ENCODE measurements around the gene GXYLT2. TPM values are rescaled to one million over a fixed set of nuclear protein-coding genes. Genes with fewer than 3 reads are reported as not detected.
A peak's percentile ranks its signal among the peaks of the same experiment; 100 is the strongest.

Gene GXYLT2
- total and polyA plus RNA-seq, 10 of the 15 experiments (the other 5 are each of a cell fraction or from before 2014, with no cell fraction given): 0.27 to 2.6 (median 0.78) TPM

DNA sequence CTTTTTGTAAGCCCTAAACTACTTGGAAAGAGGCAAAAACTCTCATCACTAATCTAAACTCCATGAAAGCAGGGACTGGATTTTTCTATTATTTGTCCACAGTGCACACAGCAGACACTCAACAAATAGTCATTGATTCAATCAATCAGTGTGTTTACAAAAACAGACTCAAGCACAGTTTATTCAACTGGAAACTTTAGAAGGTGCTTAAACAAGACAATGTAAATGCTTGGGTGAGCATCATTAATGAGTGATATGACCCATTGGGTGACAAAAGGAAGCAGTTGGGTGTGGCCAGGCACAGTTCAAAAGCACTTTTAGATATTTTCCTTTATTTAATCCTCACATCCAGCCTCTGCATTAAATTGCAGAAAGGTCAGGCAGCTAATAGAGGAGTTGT, 76.8 kb downstream of the GXYLT2 start:
- BruUV-seq (replicated peaks): no TSS peak
- Histone ChIP-seq H3K36me3 (ENCODE audit: control insufficient read depth in 2 of 2, insufficient read depth in 2 of 2, low read length in 1 of 2) (no peaks in the 10 kb centered on the region), H3K9ac (ENCODE audit: control insufficient read depth, insufficient read depth, low read length) (no peak overlapping the region), H3K4me1 (ENCODE audit: control insufficient read depth, insufficient read depth, low read length) (peaks cover 7% of the 10 kb centered on the region), H3K27ac (ENCODE audit: control insufficient read depth, insufficient read depth) (no peak overlapping the region), H2AFZ (ENCODE audit: control insufficient read depth, low read depth, low read length) (no peak overlapping the region), H3K79me2 (ENCODE audit: control insufficient read depth, insufficient read depth, low read length) (no peaks in the 10 kb centered on the region), H3K4me3 (no peak overlapping the region), H3K4me2 (ENCODE audit: control insufficient read depth, insufficient read depth) (no peak overlapping the region), H3K27me3 (replicated peaks in 1 of 2; ENCODE audit: control insufficient read depth in 2 of 2, insufficient read depth in 2 of 2, low read length in 1 of 2) (no peaks in the 10 kb centered on the region), H4K20me1 (ENCODE audit: control insufficient read depth, insufficient read depth) (no peaks in the 10 kb centered on the region), H3K9me3 (replicated peaks; ENCODE audit: control insufficient read depth, insufficient read depth, low read length) (no peaks in the 10 kb centered on the region)
- in situ Hi-C loops (cut with MboI): no loop called here
- ChIA-PET SMC1A (ENCODE audit: uncharacterized antibody, unreplicated experiment) (interaction anchor here (0.8 to 3.0 kb wide), 8 partner anchors 9 to 92 kb away, joined by 3 to 15 read pairs (median 4); no protein-coding TSS in a partner anchor), POLR2A (interaction anchor here (0.5 kb wide), 1 partner anchor 81 kb away, joined by 3 read pairs; no protein-coding TSS in a partner anchor), CTCF (interaction anchor here (0.6 to 2.8 kb wide), 7 partner anchors 12 to 379 kb away, joined by 3 to 13 read pairs (median 3); no protein-coding TSS in a partner anchor), RAD21 (ENCODE audit: unreplicated experiment) (no interaction called here)
- peak; percentile 35 for FAIRE-seq
- DNase-seq (ENCODE audit: low read depth, low spot score): no peak
- ATAC-seq: peak; percentile 79
- intact Hi-C loops (cut with micrococcal nuclease; ENCODE audit: unreplicated experiment): no loop called here
- TF ChIP-seq JUNB (IDR thresholded peaks at IDR 0.05) (no peak), WRNIP1 (IDR thresholded peaks at IDR 0.05; ENCODE audit: borderline replicate concordance, low read depth, low read length) (no peak), MTA2 (IDR thresholded peaks at IDR 0.05; ENCODE audit: low read depth) (peak; percentile 72), EP300 (IDR thresholded peaks at IDR 0.05; ENCODE audit: borderline replicate concordance in 1 of 2, control insufficient read depth in 1 of 2, low read depth in 2 of 2, low read length in 2 of 2) (0 out of 4 replicates have a peak, but pooled peaks of 1 of the 2 experiments have one; percentile 27), BCL3 (IDR thresholded peaks at IDR 0.05; ENCODE audit: borderline replicate concordance, insufficient read depth, low read depth, low read length, poor library complexity, severe bottlenecking) (no peak), NR2F1 (conservative IDR thresholded peaks at IDR 0.05) (0 out of 2 replicates have a peak, but pooled peaks have one; percentile 22)
- TF ChIP-seq, protein P1, sequence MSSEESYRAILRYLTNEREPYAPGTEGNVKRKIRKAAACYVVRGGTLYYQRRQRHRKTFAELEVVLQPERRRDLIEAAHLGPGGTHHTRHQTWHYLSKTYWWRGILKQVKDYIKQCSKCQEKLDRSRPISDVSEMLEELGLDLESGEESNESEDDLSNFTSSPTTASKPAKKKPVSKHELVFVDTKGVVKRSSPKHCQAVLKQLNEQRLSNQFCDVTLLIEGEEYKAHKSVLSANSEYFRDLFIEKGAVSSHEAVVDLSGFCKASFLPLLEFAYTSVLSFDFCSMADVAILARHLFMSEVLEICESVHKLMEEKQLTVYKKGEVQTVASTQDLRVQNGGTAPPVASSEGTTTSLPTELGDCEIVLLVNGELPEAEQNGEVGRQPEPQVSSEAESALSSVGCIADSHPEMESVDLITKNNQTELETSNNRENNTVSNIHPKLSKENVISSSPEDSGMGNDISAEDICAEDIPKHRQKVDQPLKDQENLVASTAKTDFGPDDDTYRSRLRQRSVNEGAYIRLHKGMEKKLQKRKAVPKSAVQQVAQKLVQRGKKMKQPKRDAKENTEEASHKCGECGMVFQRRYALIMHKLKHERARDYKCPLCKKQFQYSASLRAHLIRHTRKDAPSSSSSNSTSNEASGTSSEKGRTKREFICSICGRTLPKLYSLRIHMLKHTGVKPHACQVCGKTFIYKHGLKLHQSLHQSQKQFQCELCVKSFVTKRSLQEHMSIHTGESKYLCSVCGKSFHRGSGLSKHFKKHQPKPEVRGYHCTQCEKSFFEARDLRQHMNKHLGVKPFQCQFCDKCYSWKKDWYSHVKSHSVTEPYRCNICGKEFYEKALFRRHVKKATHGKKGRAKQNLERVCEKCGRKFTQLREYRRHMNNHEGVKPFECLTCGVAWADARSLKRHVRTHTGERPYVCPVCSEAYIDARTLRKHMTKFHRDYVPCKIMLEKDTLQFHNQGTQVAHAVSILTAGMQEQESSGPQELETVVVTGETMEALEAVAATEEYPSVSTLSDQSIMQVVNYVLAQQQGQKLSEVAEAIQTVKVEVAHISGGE (CRISPR knock-in tag; IDR thresholded peaks at IDR 0.05): no peak
- TF ChIP-seq, protein P2, sequence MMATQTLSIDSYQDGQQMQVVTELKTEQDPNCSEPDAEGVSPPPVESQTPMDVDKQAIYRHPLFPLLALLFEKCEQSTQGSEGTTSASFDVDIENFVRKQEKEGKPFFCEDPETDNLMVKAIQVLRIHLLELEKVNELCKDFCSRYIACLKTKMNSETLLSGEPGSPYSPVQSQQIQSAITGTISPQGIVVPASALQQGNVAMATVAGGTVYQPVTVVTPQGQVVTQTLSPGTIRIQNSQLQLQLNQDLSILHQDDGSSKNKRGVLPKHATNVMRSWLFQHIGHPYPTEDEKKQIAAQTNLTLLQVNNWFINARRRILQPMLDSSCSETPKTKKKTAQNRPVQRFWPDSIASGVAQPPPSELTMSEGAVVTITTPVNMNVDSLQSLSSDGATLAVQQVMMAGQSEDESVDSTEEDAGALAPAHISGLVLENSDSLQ (IDR thresholded peaks at IDR 0.05): peak; percentile 45; the same call in 1 of the 2 replicates
- TF ChIP-seq, protein P3, sequence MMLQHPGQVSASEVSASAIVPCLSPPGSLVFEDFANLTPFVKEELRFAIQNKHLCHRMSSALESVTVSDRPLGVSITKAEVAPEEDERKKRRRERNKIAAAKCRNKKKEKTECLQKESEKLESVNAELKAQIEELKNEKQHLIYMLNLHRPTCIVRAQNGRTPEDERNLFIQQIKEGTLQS (IDR thresholded peaks at IDR 0.05; ENCODE audit: borderline replicate concordance, extremely low read depth, low read depth, low read length): no peak
- TF ChIP-seq, protein P4, sequence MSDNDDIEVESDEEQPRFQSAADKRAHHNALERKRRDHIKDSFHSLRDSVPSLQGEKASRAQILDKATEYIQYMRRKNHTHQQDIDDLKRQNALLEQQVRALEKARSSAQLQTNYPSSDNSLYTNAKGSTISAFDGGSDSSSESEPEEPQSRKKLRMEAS (IDR thresholded peaks at IDR 0.05; ENCODE audit: low read depth, low read length): no peak

Data from GM12878 (cell line).